NCI-H82 treated with DMSO at 0.1 percent for 48 hours (cell line): ENCODE measurements around the gene ZNF578.
"Not testable (repeated sequence)": the region's sequence is repeated elsewhere in the genome, so short reads cannot be mapped to it uniquely, and the experiment has no call there.

ENCODE experiments used
- DNase-seq: peaks from one replicate; lab custom pipeline; 2025; ENCODE audit not compliant: unreplicated experiment; lab: John Stamatoyannopoulos, UW

The ZNF578 gene

DNA sequence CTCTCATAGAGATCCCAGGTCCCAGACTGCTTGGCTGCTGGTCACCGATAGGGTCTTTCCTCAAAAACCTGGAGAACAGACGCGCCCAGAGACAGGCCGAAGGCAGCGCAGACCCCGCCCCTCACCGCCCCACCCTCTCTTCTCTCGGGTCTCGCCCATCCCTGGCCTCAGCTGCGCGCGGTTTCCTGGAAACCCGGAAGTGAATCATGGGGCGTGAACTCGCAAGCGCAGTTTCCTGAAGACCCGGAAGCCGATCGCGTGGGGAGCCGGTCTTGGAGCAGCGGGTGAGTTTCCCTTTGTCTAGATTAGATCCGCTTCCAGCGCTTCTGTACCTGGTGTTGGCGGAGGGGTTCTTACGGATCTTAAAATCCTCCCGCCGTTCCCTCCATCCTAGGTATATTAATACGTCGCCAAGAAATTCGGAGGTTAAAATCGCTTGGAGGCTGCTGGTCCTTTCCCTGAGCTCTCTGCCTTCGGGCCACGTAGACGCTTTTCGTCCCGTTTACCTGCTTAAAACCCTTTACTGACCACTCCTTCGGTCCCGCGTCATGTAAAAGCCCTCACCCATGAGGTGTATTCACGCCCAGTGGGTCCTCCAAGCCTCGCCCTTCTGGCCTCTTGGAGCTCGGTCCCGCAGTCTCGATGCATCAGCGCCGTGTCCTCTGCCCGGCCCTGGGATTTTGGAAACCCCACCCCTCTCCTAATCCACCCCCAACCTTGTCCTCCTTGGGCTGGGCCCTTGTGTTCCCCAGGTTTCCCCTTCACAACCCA, at the start of gene ZNF578:
TSS of gene ZNF578 (plus strand) at position 230 of the 771 bp plus-strand sequence. CDS start 48,293 bp downstream, outside the sequence.
- DNase-seq, result peak; percentile 14

GRCh38 chr19:52410276-52410675, 43.1 kb upstream of the ZNF578 start:
- DNase-seq, result no peak

DNA sequence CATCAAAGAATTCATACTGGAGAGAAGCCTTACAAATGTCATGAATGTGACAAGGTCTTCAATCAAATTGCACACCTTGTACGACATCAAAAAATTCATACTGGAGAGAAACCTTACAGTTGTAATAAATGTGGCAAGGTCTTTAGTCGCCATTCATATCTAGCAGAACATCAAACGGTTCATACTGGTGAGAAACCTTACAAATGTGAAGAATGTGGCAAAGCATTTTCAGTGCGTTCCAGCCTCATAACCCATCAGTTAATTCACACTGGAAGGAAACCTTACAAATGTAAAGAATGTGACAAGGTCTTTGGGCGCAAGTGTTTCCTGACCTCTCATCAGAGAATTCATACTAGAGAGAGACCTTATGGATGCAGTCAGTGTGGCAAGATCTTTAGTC, 37.6 kb upstream of the ZNF578 start:
- no peak for DNase-seq

DNA sequence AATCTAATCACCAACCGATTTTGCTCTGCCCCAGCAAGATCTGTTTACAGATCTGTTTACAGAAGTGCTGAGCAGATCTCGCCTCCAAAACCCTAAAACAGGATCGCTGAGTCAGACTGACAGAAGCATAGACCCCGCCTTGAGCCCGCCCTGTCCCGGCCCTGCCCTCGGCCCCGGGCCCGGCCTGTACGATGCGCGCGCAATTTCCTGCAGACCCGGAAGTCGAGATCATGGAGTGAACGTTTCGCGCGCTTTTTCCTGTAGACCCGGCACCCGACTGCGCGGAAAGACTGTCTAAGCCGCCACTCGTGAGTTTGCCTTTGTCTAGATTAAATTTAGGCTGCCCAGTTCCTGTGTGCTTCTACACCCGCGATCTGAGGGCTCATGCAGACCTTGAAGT, 24.4 kb upstream of the ZNF578 start, which contains the start of gene ZNF534:
TSS of gene ZNF534 (plus strand) at position 212 of the 400 bp plus-strand sequence. CDS start 2,327 bp downstream, outside the sequence.
- DNase-seq, result no peak

DNA sequence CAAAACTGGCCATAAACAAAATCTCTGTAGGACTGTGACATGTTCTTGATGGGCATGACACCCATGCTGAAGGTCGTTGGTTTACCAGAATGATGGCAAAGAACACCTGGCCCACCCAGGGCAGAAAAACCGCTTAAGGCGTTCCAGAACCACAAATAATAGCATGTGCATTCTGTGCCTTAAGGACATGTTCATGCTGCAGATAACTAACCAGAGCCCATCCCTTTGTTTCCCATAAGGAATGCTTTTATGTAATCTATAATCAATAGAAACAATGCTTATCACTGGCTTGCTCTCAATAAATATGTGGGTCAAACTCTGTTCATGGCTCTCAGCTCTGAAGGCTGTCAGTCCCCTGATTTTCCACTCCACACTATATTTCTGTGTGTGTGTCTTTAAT, 11.2 kb upstream of the ZNF578 start:
- DNase-seq, result no peak

DNA sequence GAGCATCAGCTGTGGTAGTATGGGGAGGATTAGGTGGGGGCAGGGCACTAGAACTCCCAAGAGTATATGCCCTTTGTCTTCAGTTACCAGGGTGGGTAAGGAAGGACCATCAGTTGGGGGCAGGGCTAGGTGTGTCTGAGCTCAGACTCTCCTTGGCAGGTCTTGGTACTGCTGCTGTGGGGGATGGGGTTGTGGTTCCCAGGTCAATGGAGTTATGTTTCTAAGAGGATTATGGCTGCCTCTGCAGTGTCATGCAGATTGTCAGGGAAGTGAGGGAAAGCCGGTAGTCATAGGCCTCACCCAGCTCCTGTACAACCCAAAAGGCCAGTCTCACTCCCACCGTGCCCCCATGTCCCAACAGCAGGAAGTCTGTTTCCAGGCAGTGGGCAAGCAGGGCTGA, 8.8 kb upstream of the ZNF578 start:
- DNase-seq, result no peak

- DNase-seq, result no peak
Observed at GRCh38 chr19:52451241-52451640, 2.1 kb upstream of the ZNF578 start.

DNA sequence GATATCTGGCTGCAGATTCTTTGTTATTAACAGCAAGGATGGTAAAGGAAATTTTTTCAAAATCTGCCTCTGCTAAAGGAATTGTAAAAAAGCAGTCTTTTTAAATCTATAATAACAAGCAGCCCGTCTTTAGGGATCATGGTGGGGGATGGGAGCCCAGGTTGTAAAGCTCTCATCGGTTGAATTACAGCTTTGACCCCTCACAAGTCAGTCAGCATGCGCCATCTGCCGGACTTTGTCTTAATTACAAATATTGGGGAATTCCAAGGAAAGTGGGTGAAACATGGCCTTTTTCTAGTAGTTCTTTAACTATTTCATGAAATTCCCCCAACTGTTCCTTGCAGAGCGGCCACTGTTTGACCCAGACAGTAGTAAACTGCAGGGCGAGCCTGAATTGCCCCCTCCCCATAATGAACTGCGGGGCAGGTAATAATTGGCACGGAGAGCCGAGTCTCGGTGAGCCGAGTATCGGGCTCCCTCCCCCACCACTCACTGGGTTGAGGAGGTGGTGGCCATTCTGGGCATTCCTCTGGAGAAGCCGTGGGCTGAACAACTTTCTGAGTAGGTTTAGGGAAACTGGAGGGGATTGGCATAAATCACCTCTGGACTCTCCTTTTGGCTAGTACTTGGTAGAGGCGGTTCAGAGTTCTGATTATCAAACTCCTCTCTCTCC, 11.6 kb downstream of the ZNF578 start:
- DNase-seq, result peak; percentile 15

DNA sequence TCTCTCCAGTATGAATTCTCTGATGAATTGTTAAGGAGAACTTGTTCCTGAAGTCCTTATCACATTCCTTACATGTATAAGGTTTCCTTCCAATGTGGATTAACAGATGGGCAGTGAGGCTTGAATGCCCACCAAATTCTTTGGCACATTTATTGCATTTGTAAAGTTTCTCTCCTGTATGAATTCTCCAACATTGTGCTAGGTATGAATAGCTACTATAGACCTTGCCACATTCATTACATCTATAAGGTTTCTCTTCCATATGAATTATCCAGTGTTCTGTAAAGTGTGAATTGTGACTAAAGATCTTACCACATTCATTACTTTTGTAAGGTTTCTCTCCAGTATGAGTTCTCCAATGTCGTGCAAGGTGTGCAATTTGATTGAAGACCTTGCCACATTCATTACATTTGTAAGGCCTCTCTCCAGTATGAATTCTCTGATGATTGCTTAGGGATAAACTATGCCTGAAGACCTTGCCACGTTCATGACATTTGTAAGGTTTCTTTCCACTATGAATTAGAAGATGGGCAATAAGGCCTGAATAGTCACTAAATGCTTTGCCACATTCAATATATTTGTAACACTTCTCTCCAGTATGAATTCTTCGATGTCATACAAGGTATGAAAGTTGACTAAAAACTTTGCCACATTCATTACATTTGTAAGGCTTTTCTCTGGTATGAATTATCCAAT, 20.4 kb downstream of the ZNF578 start:
- no peak for DNase-seq

DNA sequence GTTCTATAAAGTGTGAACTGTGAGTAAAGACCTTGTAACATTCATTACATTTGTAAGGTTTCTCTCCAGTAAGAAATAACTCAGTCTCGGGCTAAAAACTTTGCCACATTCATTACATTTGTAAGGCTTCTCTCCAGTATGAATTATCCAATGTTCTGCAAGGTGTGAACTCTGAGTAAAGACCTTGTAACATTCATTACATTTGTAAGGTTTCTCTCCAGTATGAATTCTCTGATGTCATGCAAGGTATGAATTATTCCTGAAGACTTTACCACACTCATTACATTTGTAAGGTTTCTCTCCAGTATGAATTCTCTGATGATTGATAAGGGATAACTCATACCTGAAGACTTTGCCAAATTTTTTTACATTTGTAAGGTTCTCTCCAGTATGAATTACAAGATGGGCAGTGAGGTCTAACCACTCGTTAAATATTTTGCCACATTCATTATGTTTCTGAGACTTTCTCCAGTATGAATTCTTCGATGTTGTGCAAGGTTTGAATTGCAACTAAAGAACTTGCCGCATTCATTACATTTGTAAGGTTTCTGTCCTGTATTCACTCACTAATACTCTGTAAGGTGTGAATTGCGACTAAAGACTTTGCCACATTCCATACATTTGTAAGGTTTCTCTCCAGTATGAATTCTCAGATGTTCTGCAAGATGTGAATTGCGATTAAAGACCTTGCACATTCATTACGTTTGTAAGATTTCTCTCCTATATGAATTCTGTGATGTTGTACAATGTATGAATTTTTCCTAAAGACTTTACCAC, 21.2 kb downstream of the ZNF578 start:
- no peak for DNase-seq

GRCh38 chr19:52484111-52484743, 30.9 kb downstream of the ZNF578 start:
- not testable (repeated sequence) for DNase-seq

DNA sequence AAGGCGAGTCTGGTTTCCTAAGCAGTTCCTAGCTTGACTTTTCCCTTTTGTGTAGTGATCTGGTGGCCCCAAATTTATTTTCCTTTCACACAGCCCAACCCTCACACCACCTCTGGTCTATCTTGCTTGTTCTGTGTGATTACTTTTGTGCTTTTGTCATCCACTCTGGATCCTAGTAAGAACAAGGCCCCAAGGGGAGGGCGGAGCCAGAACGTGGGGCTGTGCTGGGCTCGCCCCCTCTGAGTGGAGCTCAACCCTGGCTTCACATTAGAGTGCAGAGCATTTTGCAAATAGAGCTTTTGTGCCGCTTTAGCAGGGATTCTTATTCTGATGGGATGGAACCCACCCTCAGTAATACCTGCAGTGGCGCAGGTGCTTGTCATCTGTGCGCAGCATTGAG, 31.7 kb downstream of the ZNF578 start:
- DNase-seq, result not testable (repeated sequence)

- DNase-seq, result not testable (repeated sequence)
Observed at GRCh38 chr19:52485561-52486240, 32.3 kb downstream of the ZNF578 start.

GRCh38 chr19:52492201-52492993, 39.0 kb downstream of the ZNF578 start:
- DNase-seq, result no peak

- no peak for DNase-seq
Observed at GRCh38 chr19:52492994-52493470, 39.7 kb downstream of the ZNF578 start.

- DNase-seq, result no peak
Observed at GRCh38 chr19:52494518-52494917, 41.2 kb downstream of the ZNF578 start.

- DNase-seq, result no peak
Observed at GRCh38 chr19:52498571-52498970, 45.2 kb downstream of the ZNF578 start.

DNA sequence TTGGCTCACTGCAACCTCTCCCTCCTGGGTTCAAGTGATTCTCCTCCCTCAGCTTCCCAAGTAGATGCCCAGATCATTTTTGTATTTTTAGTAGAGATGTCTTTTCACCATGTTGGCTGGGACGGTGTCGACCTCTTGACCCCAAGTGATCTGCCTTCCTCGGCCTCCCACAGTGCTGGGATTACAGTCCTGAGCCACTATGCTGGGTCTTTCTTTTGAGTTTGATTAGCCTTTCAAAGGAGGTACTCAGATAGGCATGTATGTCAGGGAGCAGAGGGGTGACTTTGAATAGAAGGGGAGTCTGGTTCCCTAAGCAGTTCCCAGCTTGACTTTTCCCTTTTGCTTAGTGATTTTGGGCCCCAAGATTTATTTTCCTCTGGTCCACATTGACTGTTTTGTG, 47.1 kb downstream of the ZNF578 start:
- not testable (repeated sequence) for DNase-seq

GRCh38 chr19:52500991-52501390, 47.6 kb downstream of the ZNF578 start:
- not testable (repeated sequence) for DNase-seq
